Measurements from ENCODE around the gene CDKN2AIPNL. TPM values are rescaled to one million over a fixed set of nuclear protein-coding genes. Genes with fewer than 3 reads are reported as not detected.

CDKN2AIPNL gene
- total RNA-seq, 1 experiment from 2014 or later: 63.0 TPM

GRCh38 chr5:134365604-134366003 is 46.1 kb downstream of the CDKN2AIPNL start (continued):
- TF ChIP-seq, protein P1, sequence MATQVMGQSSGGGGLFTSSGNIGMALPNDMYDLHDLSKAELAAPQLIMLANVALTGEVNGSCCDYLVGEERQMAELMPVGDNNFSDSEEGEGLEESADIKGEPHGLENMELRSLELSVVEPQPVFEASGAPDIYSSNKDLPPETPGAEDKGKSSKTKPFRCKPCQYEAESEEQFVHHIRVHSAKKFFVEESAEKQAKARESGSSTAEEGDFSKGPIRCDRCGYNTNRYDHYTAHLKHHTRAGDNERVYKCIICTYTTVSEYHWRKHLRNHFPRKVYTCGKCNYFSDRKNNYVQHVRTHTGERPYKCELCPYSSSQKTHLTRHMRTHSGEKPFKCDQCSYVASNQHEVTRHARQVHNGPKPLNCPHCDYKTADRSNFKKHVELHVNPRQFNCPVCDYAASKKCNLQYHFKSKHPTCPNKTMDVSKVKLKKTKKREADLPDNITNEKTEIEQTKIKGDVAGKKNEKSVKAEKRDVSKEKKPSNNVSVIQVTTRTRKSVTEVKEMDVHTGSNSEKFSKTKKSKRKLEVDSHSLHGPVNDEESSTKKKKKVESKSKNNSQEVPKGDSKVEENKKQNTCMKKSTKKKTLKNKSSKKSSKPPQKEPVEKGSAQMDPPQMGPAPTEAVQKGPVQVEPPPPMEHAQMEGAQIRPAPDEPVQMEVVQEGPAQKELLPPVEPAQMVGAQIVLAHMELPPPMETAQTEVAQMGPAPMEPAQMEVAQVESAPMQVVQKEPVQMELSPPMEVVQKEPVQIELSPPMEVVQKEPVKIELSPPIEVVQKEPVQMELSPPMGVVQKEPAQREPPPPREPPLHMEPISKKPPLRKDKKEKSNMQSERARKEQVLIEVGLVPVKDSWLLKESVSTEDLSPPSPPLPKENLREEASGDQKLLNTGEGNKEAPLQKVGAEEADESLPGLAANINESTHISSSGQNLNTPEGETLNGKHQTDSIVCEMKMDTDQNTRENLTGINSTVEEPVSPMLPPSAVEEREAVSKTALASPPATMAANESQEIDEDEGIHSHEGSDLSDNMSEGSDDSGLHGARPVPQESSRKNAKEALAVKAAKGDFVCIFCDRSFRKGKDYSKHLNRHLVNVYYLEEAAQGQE (IDR thresholded peaks at IDR 0.05; ENCODE audit: low read depth): no peak
- TF ChIP-seq, protein P2, sequence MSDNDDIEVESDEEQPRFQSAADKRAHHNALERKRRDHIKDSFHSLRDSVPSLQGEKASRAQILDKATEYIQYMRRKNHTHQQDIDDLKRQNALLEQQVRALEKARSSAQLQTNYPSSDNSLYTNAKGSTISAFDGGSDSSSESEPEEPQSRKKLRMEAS (IDR thresholded peaks at IDR 0.05): no peak
- TF ChIP-seq POLR2A (IDR thresholded peaks at IDR 0.05; ENCODE audit: borderline replicate concordance, extremely low read depth, insufficient read depth, insufficient read length) (no peak), ZFX (IDR thresholded peaks at IDR 0.05) (no peak), CBX3 (IDR thresholded peaks at IDR 0.05; ENCODE audit: low read depth) (no peak)

DNA sequence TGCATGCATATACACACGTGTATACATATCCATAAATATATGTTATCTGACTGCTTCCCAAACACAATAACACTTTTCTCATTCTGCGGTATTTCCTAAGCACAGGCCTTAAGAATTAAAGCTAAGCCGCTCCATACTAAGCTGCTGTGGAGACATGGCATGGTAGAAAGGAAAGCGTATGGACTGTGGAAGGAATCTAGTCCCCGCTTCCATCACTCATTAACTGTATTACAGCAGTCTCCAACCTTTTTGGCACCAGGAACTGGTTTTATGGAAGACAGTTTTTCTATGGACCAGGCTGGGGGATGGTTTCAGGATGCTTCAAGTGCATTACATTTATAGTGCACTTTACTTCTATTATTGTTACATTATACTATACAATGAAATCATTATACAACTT is 56.0 kb downstream of the CDKN2AIPNL start:
- CTCF ChIA-PET: no interaction called here
- TF ChIP-seq SRF (IDR thresholded peaks at IDR 0.05; ENCODE audit: low read depth): no peak
- no peak for TF ChIP-seq EZH2 (IDR thresholded peaks at IDR 0.05)
- TF ChIP-seq SIN3A (IDR thresholded peaks at IDR 0.05; ENCODE audit: low read depth): no peak
- TF ChIP-seq, protein P2 (IDR thresholded peaks at IDR 0.05): no peak
- no peak for TF ChIP-seq ZFX (IDR thresholded peaks at IDR 0.05)
- TF ChIP-seq EGR1 (IDR thresholded peaks at IDR 0.05; ENCODE audit: low read depth): no peak
- TF ChIP-seq FOSL1 (IDR thresholded peaks at IDR 0.05; ENCODE audit: low read depth): no peak
- no peak for TF ChIP-seq CEBPB (IDR thresholded peaks at IDR 0.05; ENCODE audit: low read depth)
- TF ChIP-seq, protein P1 (IDR thresholded peaks at IDR 0.05; ENCODE audit: low read depth): no peak
- TF ChIP-seq POLR2AphosphoS5 (IDR thresholded peaks at IDR 0.05; ENCODE audit: low read depth, low read length): no peak
- no peak for TF ChIP-seq POLR2A (IDR thresholded peaks at IDR 0.05; ENCODE audit: borderline replicate concordance, extremely low read depth, insufficient read depth, insufficient read length)
- no peak for TF ChIP-seq YY1 (IDR thresholded peaks at IDR 0.05; ENCODE audit: extremely low read depth, insufficient replicate concordance, low read depth, low read length)
- no peak for TF ChIP-seq RAD21 (IDR thresholded peaks at IDR 0.05; ENCODE audit: low read depth)
- TF ChIP-seq, protein P3, sequence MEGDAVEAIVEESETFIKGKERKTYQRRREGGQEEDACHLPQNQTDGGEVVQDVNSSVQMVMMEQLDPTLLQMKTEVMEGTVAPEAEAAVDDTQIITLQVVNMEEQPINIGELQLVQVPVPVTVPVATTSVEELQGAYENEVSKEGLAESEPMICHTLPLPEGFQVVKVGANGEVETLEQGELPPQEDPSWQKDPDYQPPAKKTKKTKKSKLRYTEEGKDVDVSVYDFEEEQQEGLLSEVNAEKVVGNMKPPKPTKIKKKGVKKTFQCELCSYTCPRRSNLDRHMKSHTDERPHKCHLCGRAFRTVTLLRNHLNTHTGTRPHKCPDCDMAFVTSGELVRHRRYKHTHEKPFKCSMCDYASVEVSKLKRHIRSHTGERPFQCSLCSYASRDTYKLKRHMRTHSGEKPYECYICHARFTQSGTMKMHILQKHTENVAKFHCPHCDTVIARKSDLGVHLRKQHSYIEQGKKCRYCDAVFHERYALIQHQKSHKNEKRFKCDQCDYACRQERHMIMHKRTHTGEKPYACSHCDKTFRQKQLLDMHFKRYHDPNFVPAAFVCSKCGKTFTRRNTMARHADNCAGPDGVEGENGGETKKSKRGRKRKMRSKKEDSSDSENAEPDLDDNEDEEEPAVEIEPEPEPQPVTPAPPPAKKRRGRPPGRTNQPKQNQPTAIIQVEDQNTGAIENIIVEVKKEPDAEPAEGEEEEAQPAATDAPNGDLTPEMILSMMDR (IDR thresholded peaks at IDR 0.05 in 2 of 3, conservative IDR thresholded peaks at IDR 0.05 in 1 of 3; ENCODE audit: borderline replicate concordance in 1 of 3, insufficient read depth in 1 of 3, low read depth in 2 of 3, low read length in 2 of 3): no peak
- TF ChIP-seq JUND (IDR thresholded peaks at IDR 0.05): no peak
- no peak for TF ChIP-seq EZH2phosphoT487 (IDR thresholded peaks at IDR 0.05; ENCODE audit: borderline replicate concordance)

More for the DNA sequence above, 56.0 kb downstream of the CDKN2AIPNL start:
- ATAC-seq: no peak
- Histone ChIP-seq H3K79me2 (ENCODE audit: insufficient read depth, low read length) (no peaks in the 10 kb centered on the region; the same call in 1 of the 2 replicates), H3K4me2 (ENCODE audit: low read length) (no peak overlapping the region), H3K27me3 (ENCODE audit: insufficient read depth, low read length) (no peaks in the 10 kb centered on the region), H3K36me3 (ENCODE audit: control insufficient read depth in 1 of 2, insufficient read depth in 2 of 2, low read length in 2 of 2) (no peaks in the 10 kb centered on the region), H3K4me1 (ENCODE audit: control insufficient read depth in 1 of 2, insufficient read depth in 2 of 2, low read length in 2 of 2) (no peaks in the 10 kb centered on the region), H2AFZ (ENCODE audit: low read depth, low read length, poor library complexity, severe bottlenecking) (no peak overlapping the region), H4K20me1 (ENCODE audit: insufficient read depth) (no peaks in the 10 kb centered on the region), H3K27ac (ENCODE audit: low read depth, low read length) (no peak overlapping the region), H3K9me3 (ENCODE audit: control insufficient read depth in 1 of 2, insufficient read depth in 1 of 2, low read depth in 1 of 2, low read length in 2 of 2) (no peaks in the 10 kb centered on the region), H3K4me3 (replicated peaks in 1 of 2; ENCODE audit: low read depth in 1 of 2, low read length in 2 of 2) (no peak overlapping the region), H3K9me2 (ENCODE audit: insufficient read depth) (no peaks in the 10 kb centered on the region), H3K9ac (ENCODE audit: low read length) (no peak overlapping the region)
- intact Hi-C loops (cut with micrococcal nuclease): no loop called here
- ChIA-PET POLR2A (no interaction called here), RAD21 (ENCODE audit: low non-redundant PET in 1 of 2, low total read pairs in 2 of 2, uncharacterized antibody in 2 of 2, unreplicated experiment in 2 of 2) (no interaction called here)
- DNase-seq (ENCODE audit: low read depth, low spot score): no peak
- BruUV-seq (replicated peaks): no TSS peak
